GM19463 (cell line): ENCODE data around the gene TPST1.
A peak's percentile ranks its signal among the peaks of the same experiment; 100 is the strongest.

Experiments used
- ATAC-seq: cut with Tn5 transposase; IDR thresholded peaks from one replicate; pipeline ENCODE4 v1.9.1; 2021; ENCODE audit warnings: mild to moderate bottlenecking, moderate library complexity; ENCODE audit not compliant: unreplicated experiment

The TPST1 gene

GRCh38 chr7:66237906-66238772, 33.0 kb downstream of the TPST1 start:
- ATAC-seq, result peak; percentile 77

- peak; percentile 47 for ATAC-seq
Observed at GRCh38 chr7:66238773-66239466, 33.8 kb downstream of the TPST1 start.

GRCh38 chr7:66239467-66239856, 34.3 kb downstream of the TPST1 start:
- no peak for ATAC-seq

GRCh38 chr7:66245008-66245407, 39.9 kb downstream of the TPST1 start:
- peak; percentile 50 for ATAC-seq

GRCh38 chr7:66246554-66247171, 41.5 kb downstream of the TPST1 start:
- ATAC-seq, result no peak

- no peak for ATAC-seq
Observed at GRCh38 chr7:66247380-66248078, 42.4 kb downstream of the TPST1 start.

GRCh38 chr7:66250711-66251110, 45.6 kb downstream of the TPST1 start:
- ATAC-seq, result no peak

- ATAC-seq, result no peak
Observed at GRCh38 chr7:66255534-66256100, 50.5 kb downstream of the TPST1 start.

GRCh38 chr7:66256281-66256680, 51.1 kb downstream of the TPST1 start:
- no peak for ATAC-seq

GRCh38 chr7:66257481-66257880, 52.3 kb downstream of the TPST1 start:
- no peak for ATAC-seq

GRCh38 chr7:66258409-66258808, 53.3 kb downstream of the TPST1 start:
- no peak for ATAC-seq

- no peak for ATAC-seq
Observed at GRCh38 chr7:66261941-66262340, 56.8 kb downstream of the TPST1 start.

GRCh38 chr7:66263936-66264335, 58.8 kb downstream of the TPST1 start:
- no peak for ATAC-seq

- no peak for ATAC-seq
Observed at GRCh38 chr7:66265566-66265965, 60.4 kb downstream of the TPST1 start.

- ATAC-seq, result no peak
Observed at GRCh38 chr7:66267249-66267648, 62.1 kb downstream of the TPST1 start.

- ATAC-seq, result no peak
Observed at GRCh38 chr7:66269978-66270377, 64.8 kb downstream of the TPST1 start.

GRCh38 chr7:66272321-66272720, 67.2 kb downstream of the TPST1 start:
- ATAC-seq, result no peak

- ATAC-seq, result no peak
Observed at GRCh38 chr7:66276363-66276762, 71.2 kb downstream of the TPST1 start.

- ATAC-seq, result no peak
Observed at GRCh38 chr7:66277492-66277891, 72.4 kb downstream of the TPST1 start.

GRCh38 chr7:66279912-66280311, 74.8 kb downstream of the TPST1 start:
- no peak for ATAC-seq
